ENCODE measurements around the gene SEPTIN6.

The SEPTIN6 gene

GRCh38 chrX:119693040-119693995, at the start of gene SEPTIN6:
TSS of gene SEPTIN6 (minus strand) at chrX:119693168. CDS start at chrX:119693105, 63 bp downstream.
- peak; percentile 2 for DNase-seq

DNA sequence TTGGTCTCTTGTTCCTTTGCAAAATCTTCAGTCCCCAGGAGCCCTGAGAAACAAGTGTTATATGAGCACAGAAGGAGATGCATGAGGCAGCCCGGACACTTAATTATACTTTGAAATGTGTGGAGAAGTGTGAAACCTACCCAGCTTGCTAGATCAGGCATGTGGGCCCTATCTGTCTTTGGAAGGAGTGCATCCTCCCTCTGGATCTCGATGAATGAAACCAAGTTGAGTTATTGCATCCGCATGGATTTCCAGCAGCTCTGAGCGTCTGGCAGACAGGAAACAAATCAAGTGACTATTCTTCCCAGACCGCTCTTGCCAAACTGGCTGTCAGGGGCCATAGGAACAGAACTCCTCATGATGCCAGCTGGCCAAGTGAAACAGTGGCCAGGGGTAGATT, 45.8 kb upstream of the SEPTIN6 start:
- DNase-seq = no peak

GRCh38 chrX:119736206-119736764, 43.3 kb upstream of the SEPTIN6 start:
- no peak for DNase-seq

- DNase-seq = no peak
These were observed 42.5 kb upstream of the SEPTIN6 start for GRCh38 chrX:119735467-119735866.

DNA sequence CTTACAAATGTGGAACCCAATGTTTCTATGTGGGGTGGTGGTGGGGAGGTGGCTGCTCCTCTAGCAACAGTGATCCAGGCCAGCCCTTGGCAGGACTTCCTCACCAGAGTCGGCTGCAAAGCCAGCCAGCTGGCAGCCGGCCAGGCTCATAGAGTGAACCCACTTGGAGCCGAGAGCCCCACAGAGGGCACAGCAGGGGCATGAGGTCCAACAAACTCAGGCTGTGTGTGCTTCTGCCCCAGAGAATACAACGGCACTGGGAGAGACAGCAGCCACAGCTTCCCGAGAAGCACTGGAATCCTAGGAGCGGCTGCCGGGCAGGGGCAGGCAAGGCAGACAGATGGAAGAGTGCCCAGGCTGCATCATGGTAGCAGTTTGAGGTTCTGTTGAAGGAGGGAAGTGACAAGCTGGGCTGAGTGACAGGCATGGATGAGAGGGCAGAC, 42.0 kb upstream of the SEPTIN6 start:
- DNase-seq = no peak

GRCh38 chrX:119729408-119730201, 36.6 kb upstream of the SEPTIN6 start:
- peak; percentile 15 for DNase-seq

- DNase-seq = no peak
These were observed 35.5 kb upstream of the SEPTIN6 start for GRCh38 chrX:119728487-119728886.

- DNase-seq = no peak
These were observed 34.1 kb upstream of the SEPTIN6 start for GRCh38 chrX:119726900-119727555.

DNA sequence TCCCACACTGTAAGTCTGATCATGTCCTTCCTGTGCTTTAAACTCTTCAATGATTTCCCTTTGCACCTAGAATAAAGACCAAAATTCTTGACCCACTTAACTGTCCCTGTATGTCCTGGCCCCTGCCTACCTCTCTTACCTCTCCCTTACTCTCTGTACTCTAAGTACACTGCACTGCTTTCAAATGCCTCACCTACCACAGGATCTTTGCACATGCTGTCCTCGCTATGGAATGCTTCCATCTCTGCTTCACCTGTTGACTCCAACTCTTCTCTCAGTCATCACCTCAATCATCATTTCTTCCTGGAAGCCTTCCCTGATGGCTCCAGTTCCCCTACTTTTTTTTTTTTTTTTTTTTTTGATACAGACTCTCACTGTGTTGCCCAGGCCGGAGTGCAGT, 29.0 kb upstream of the SEPTIN6 start:
- no peak for DNase-seq

GRCh38 chrX:119721487-119721886, 28.5 kb upstream of the SEPTIN6 start:
- DNase-seq = no peak

- DNase-seq = no peak
These were observed 16.7 kb upstream of the SEPTIN6 start for GRCh38 chrX:119709630-119710029.

- no peak for DNase-seq
These were observed 16.0 kb upstream of the SEPTIN6 start for GRCh38 chrX:119708936-119709335.

DNA sequence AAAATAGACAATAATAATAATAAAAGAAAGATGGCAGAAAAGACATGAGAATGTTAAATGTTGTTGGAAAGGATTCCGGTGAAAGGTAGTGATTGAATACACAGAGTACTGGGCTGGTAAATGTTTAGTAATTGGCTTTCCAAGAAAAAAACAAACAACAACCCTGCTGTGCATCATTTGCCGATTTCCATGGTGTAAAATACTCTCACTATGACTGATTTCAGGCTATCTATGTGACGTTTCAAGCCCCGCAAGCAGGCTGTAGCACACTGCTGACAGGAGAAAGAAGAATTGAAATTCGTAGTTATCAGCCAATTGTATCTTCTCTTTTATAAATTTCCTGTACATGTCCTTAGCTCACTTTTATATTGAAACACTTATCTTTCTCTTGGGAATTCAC, 13.6 kb upstream of the SEPTIN6 start:
- no peak for DNase-seq

DNA sequence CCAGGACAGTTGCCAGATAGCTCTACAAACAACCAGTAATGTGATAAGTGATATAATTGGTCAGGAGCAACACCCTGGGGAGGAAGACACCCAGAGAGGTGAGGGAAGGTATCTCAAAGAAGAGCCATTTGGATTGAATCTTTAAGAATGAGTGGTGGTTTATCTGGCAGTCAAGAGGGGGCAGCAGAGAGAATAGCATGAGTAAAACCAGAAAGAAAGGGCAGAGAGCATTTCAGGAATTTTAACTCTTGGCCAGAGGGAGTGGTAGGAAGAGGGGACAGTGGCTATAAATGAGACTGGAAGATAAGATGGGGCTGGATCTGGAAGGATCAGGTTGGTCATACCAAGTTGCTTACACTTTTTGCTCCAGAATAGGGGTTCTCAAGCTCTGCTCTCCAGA, 5.9 kb upstream of the SEPTIN6 start:
- peak; percentile 13 for DNase-seq

DNA sequence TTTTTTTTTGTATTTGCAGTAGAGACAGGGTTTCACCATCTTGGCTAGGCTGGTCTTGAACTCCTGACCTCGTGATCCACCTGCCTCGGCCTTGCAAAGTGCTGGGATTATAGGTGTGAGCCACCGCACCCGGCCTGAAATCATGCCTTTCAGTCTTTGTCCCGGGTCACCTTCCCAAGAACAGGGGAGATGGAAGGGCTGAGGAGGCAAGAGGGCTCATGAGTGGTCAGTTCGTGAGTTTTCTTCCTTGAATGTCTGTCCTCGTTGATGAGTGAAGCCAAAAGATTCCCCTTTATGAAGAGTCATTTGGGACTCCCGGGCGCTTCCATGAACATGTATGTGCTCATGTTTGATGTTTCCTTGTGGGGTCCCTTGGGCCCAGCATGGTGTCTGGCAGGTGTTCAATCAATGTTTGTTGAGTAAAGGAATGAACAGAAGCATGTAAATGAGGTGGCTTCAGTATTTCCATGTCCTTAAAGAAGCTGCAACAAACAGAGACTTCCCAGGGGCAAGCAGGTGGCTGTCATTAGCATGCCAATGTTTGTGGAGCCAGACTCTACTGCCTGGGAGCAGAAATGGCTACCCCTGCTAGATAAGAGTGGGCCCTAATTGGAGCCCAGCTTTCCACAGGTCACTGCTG, 3.4 kb upstream of the SEPTIN6 start:
- no peak for DNase-seq

GRCh38 chrX:119695535-119696050, 2.6 kb upstream of the SEPTIN6 start:
- no peak for DNase-seq

- no peak for DNase-seq
These were observed 1.9 kb upstream of the SEPTIN6 start for GRCh38 chrX:119694601-119695534.

GRCh38 chrX:119693996-119694451, 1.1 kb upstream of the SEPTIN6 start:
- DNase-seq = no peak

DNA sequence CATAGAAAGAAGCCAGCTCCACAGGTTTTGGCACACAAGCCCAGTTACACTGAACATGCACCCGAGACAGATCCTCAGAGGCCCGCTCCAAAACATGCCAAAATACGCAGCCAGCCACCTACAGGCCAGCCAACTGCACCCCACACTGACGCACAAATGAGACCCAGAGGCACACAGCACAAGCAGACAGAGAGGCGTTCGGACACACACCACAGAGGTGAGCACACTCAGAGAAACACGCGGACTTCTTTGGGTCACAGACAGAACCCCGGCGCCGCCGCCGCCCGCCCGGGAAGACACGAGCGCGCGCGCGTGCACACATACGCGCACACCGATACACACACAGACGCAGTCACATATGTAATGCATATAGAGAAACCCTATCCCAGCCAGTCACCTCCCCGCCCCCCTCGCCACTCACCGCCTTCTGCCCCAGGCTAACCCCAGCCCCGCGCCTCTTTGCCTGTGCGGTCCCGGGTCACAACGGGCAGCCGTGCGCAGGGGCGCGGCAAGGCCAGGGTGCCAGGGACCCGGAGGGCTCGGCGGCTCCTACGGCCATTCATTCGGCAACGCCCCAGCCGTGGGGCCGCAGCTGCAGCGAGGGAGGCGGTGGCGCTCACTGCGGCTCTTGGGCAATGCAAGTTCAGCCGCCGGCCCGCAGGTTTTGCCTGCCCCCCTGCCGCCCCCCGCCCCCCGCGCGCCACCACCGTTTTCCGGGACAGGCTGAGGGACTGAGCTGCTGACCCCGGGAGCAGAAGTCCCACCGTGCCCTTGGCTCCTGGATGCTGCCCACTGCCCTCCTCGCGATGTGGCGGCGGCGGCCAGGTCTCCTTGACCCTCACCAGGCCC, 553 bp downstream of the SEPTIN6 start:
- DNase-seq = peak; percentile 3

Measured in kidney glomerular epithelial cell (primary cell).